Right lobe of liver (tissue), 6 donors: ENCODE measurements around the gene CCDC68. TPM values are rescaled to one million over a fixed set of nuclear protein-coding genes. Genes with fewer than 3 reads are reported as not detected.

Experiments used
- ATAC-seq, 4 donors: fragments of 200-7000 bp; cut with Tn5 transposase; one replicate each; pipeline ENCODE4 v1.9.1; 2020; ENCODE audit warnings: mild to moderate bottlenecking in 4 of 4, moderate library complexity in 4 of 4
- DNase-seq, 3 donors: peaks; one replicate each; pipeline ENCODE4 v3.0.0-alpha.2; 2020
- H3K27ac ChIP-seq, 3 donors: fragments of 200-600 bp; one replicate each; pipeline ENCODE4 v1.8.0; 2022
- H3K27me3 ChIP-seq, 2 donors: fragments of 200-600 bp; one replicate each; pipeline ENCODE4 v1.8.0; 2022
- H3K36me3 ChIP-seq, 4 donors: fragments of 200-600 bp; sonication (generic) in 1 of 4; one replicate each; pipeline versions ENCODE4 v1.5.1 to v1.8.0; 2017 to 2022; ENCODE audit warnings: control low read depth in 1 of 4
- H3K4me1 ChIP-seq, 4 donors: fragments of 200-600 bp; sonication (generic) in 1 of 4; one replicate each; pipeline versions ENCODE4 v1.5.1 to v1.8.0; 2017 to 2022; ENCODE audit warnings: control low read depth in 1 of 4
- H3K4me3 ChIP-seq, 3 donors: fragments of 200-600 bp; one replicate each; pipeline ENCODE4 v1.8.0; 2022
- H3K9me3 ChIP-seq, 4 donors: fragments of 200-600 bp; sonication (generic) in 1 of 4; one replicate each; pipeline versions ENCODE4 v1.5.1 to v1.8.0; 2017 to 2022; ENCODE audit warnings: control low read depth in 1 of 4
- POLR2A ChIP-seq: fragments of 450-650 bp; IDR thresholded peaks from one replicate; pipeline ENCODE4 v1.6.1; 2017; ENCODE audit warnings: antibody characterized with exemption, mild to moderate bottlenecking
- WGBS: methylation state at CpG from one replicate; pipeline ENCODE4 v1.1.6; 2018; ENCODE audit warnings: low coverage, low lambda C conversion rate; ENCODE audit not compliant: insufficient coverage; ENCODE audit errors: missing lambda C conversion rate; 5-methylcytosine and 5-hydroxymethylcytosine counted together
- intact Hi-C, 2 donors: fragments of 100-400 bp; cut with DNase I; formaldehyde crosslinking; loops; one replicate each; pipeline versions ENCODE4 v1.11.2 to v1.14.1; 2022
- total RNA-seq, 6 experiments: library from RNA; depleted of rRNA in 2 of 6; stranded (reverse); fragments of >200 nt in 2 of 6; fragmentation: NEBNext Ultra II Directional in 3 of 6; extraction: Animal tissue kit (Norgen Biotek cat#: 25700) in 3 of 6; gene quantifications; one replicate each; pipeline versions ENCODE4 v1.1.0 to v1.2.4, GENCODE V29; 2016 to 2023
- TF ChIP-seq, protein P1 (sequence below), 4 donors: fragments of 200-600 bp in 3 of 4; fragments of 450-650 bp in 1 of 4; IDR thresholded peaks; one replicate each; pipeline versions ENCODE4 v1.5.1 to v1.8.0; 2016 to 2022; ENCODE audit warnings: antibody characterized with exemption in 4 of 4, mild to moderate bottlenecking in 2 of 4
- donor health status: DM: no; HTN: yes; CAD: no.
- donor health status: DM: no; HTN: no; CAD: no.
- donor health status: DM: no; HTN: no; CAD: no.
- donor health status: DM: no; HTN: yes; CAD: no.
- donor health status: DM: no; HTN: yes; CAD: no.

Gene CCDC68
- total RNA-seq, 6 experiments from 2014 or later: 3.1 to 17.3 (median 9.3) TPM

DNA sequence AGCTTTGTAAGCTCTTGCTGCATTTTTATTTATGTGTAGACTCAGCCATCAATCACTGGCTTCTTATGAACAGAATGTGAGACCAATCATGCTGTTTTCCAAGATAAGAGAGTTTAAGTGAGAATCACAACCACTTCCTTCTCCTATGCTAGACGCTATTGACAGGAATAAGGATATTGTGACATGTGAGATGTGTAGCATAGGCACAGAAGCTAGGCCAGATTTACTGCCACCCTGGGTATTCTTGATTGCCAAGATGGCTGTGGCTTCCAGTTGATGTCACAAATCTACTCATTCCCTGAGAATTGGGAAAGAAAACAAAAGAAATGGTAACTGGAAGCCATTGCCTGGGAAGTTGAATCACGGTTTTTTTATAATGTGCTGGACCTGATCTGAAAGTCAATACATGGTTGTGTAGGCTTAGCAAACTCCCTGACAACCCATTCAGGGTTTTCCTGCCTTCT lies 81.1 kb downstream of the CCDC68 start:
- Histone ChIP-seq H3K27ac (no peak overlapping the region), H3K27me3 (no peaks in the 10 kb centered on the region), H3K4me1 (peaks cover 0 to 26% (median 7%) of the 10 kb centered on the region in 4 donors), H3K9me3 (no peaks in the 10 kb centered on the region), H3K36me3 (no peaks in the 10 kb centered on the region), H3K4me3 (no peak overlapping the region)
- no peak for TF ChIP-seq POLR2A
- TF ChIP-seq, protein P1, sequence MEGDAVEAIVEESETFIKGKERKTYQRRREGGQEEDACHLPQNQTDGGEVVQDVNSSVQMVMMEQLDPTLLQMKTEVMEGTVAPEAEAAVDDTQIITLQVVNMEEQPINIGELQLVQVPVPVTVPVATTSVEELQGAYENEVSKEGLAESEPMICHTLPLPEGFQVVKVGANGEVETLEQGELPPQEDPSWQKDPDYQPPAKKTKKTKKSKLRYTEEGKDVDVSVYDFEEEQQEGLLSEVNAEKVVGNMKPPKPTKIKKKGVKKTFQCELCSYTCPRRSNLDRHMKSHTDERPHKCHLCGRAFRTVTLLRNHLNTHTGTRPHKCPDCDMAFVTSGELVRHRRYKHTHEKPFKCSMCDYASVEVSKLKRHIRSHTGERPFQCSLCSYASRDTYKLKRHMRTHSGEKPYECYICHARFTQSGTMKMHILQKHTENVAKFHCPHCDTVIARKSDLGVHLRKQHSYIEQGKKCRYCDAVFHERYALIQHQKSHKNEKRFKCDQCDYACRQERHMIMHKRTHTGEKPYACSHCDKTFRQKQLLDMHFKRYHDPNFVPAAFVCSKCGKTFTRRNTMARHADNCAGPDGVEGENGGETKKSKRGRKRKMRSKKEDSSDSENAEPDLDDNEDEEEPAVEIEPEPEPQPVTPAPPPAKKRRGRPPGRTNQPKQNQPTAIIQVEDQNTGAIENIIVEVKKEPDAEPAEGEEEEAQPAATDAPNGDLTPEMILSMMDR (IDR thresholded peaks at IDR 0.05): no peak
- intact Hi-C loops: no loop called here
- ATAC-seq: no peak
- no peak for DNase-seq
- 56% methylated on average over 2 of the region's 2 CpGs for WGBS

GRCh38 chr18:54877076-54877475 lies 82.2 kb downstream of the CCDC68 start:
- 83% methylated on average over 1 of the region's 1 CpG for WGBS
- DNase-seq (no peak), ATAC-seq (no peak)
- Histone ChIP-seq H3K4me3 (no peak overlapping the region), H3K27ac (no peak overlapping the region), H3K4me1 (peaks cover 0 to 26% (median 7%) of the 10 kb centered on the region in 4 donors), H3K27me3 (no peaks in the 10 kb centered on the region), H3K9me3 (no peaks in the 10 kb centered on the region), H3K36me3 (no peaks in the 10 kb centered on the region)
- no peak for TF ChIP-seq POLR2A
- TF ChIP-seq, protein P1 (IDR thresholded peaks at IDR 0.05): no peak
- intact Hi-C loops: no loop called here

DNA sequence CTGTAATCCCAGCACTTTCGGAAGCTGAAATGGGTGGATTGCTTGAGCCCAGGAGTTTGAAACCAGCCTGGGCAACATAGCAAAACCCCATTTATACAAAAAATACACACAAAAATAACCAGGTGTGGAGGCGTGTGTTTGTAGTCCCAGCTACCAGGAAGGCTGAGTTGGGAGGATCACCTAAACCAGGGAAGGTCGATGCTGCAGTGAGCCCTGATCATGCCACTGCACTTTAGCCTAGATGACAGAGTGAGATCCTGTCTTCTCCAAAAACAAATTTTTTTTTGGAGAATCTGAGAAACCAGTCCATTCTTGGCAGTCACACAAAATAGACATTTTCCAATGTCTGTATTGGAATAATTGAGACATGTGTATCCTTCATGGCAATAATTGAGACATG lies 84.2 kb downstream of the CCDC68 start:
- Histone ChIP-seq H3K27me3 (no peaks in the 10 kb centered on the region), H3K4me3 (no peak overlapping the region), H3K4me1 (peaks cover 0 to 26% (median 7%) of the 10 kb centered on the region in 4 donors), H3K27ac (peak overlapping the region in 1 of 3 donors; percentile 4), H3K9me3 (no peaks in the 10 kb centered on the region), H3K36me3 (no peaks in the 10 kb centered on the region)
- WGBS: 36% methylated on average over 2 of the region's 3 CpGs
- DNase-seq (no peak), ATAC-seq (peak; percentile 45 to 71 (median 63))
- intact Hi-C loops: no loop called here
- TF ChIP-seq POLR2A: no peak
- TF ChIP-seq, protein P1 (IDR thresholded peaks at IDR 0.05): no peak

- Histone ChIP-seq H3K4me3 (no peak overlapping the region), H3K27ac (peak overlapping the region in 2 of 3 donors; percentile 4 to 43), H3K4me1 (peaks cover 0 to 15% (median 7%) of the 10 kb centered on the region in 4 donors), H3K9me3 (no peaks in the 10 kb centered on the region), H3K27me3 (no peaks in the 10 kb centered on the region), H3K36me3 (no peaks in the 10 kb centered on the region)
- intact Hi-C loops: no loop called here
- DNase-seq (peak in 2 of 3 donors; percentile 25 to 74), ATAC-seq (peak; percentile 98 to 99 (median 98))
- WGBS: 54% methylated on average over 2 of the region's 2 CpGs
- TF ChIP-seq, protein P1 (IDR thresholded peaks at IDR 0.05): no peak
- no peak for TF ChIP-seq POLR2A
Observed at GRCh38 chr18:54873884-54874255, 85.4 kb downstream of the CCDC68 start.

DNA sequence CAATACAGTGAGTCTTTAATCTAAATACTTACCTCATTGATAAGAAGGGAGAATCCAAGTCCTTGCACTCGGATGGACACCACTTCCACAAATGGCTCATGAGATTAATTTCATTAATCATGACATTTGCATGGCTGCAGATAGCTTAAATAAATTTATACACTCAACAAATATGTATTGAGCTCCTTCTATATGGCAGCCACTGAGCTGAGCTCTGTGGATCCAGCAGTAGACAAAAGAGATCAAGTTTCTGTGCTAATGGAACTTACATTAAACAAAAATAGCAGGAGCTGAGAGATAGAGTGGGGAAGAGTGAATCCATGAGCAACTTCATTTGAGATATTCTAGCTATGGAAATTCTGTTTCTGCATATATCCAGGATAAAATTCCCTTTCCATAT lies 86.6 kb downstream of the CCDC68 start:
- intact Hi-C loops: no loop called here
- Histone ChIP-seq H3K27me3 (no peaks in the 10 kb centered on the region), H3K4me3 (no peak overlapping the region), H3K36me3 (no peaks in the 10 kb centered on the region), H3K27ac (no peak overlapping the region), H3K4me1 (peaks cover 0 to 12% (median 7%) of the 10 kb centered on the region in 4 donors), H3K9me3 (no peaks in the 10 kb centered on the region)
- TF ChIP-seq, protein P1 (IDR thresholded peaks at IDR 0.05): no peak
- TF ChIP-seq POLR2A: no peak
- DNase-seq (no peak), ATAC-seq (no peak)
- 87% methylated on average over 1 of the region's 1 CpG for WGBS
